Coronary artery (tissue), 2 donors: ENCODE results near the gene ZBTB4.

Experiments used
- DNase-seq: peaks from one replicate; pipeline ENCODE4 v3.0.0-alpha.2; 2017; ENCODE audit warnings: low spot score
- H3K27ac ChIP-seq, 2 donors: fragments of 200-600 bp; sonication (generic); one replicate each; pipeline ENCODE4 v1.5.1; 2016 to 2019
- H3K4me3 ChIP-seq: fragments of 200-600 bp; sonication (generic); 2 replicates; pipeline ENCODE4 v1.5.1; 2016; ENCODE audit warnings: mild to moderate bottlenecking, moderate library complexity
- CTCF ChIP-seq: fragments of 200-600 bp; sonication (generic); IDR thresholded peaks from one replicate; pipeline ENCODE4 v1.5.1; 2019; ENCODE audit warnings: antibody characterized with exemption

ZBTB4 gene

GRCh38 chr17:7479213-7480088, at the start of gene ZBTB4:
TSS of gene ZBTB4 (minus strand) at chr17:7479631. CDS start at chr17:7466801, 12,830 bp downstream.
- Histone ChIP-seq H3K4me3 (peak within 1 kb of the TSS; percentile 96), H3K27ac (peak within 1 kb of the TSS; percentile 99 to 100)
- peak; percentile 83 for DNase-seq
- no peak for TF ChIP-seq CTCF

GRCh38 chr17:7528842-7529241, 49.4 kb upstream of the ZBTB4 start:
- H3K4me3 ChIP-seq = no peak overlapping the region
- H3K27ac ChIP-seq = no peak overlapping the region
- no peak for TF ChIP-seq CTCF
- no peak for DNase-seq

- no peak for DNase-seq
- no peak overlapping the region for H3K27ac ChIP-seq
- TF ChIP-seq CTCF = no peak
- no peak overlapping the region for H3K4me3 ChIP-seq
These were observed 43.6 kb upstream of the ZBTB4 start for GRCh38 chr17:7523033-7523432.

GRCh38 chr17:7515911-7516610, 36.6 kb upstream of the ZBTB4 start:
- Histone ChIP-seq H3K4me3 (no peak overlapping the region), H3K27ac (no peak overlapping the region)
- no peak for TF ChIP-seq CTCF
- no peak for DNase-seq

- no peak overlapping the region for H3K4me3 ChIP-seq
- DNase-seq = no peak
- H3K27ac ChIP-seq = no peak overlapping the region
- no peak for TF ChIP-seq CTCF
These were observed 34.5 kb upstream of the ZBTB4 start for GRCh38 chr17:7513850-7514419.

GRCh38 chr17:7512824-7513540, 33.6 kb upstream of the ZBTB4 start:
- Histone ChIP-seq H3K27ac (no peak overlapping the region), H3K4me3 (no peak overlapping the region)
- no peak for DNase-seq
- TF ChIP-seq CTCF = no peak
